Keratinocyte (primary cell): ENCODE measurements around the gene ERICH6. TPM values are rescaled to one million over a fixed set of nuclear protein-coding genes. Genes with fewer than 3 reads are reported as not detected.

Experiments used
- DNase-seq: peaks from one replicate; pipeline ENCODE4 v3.0.0-alpha.2; 2011; ENCODE audit warnings: low read depth, missing footprints, low spot score
- FAIRE-seq: peaks from 2 replicates; lab custom pipeline; 2011; peaks lifted over from hg19 to GRCh38; lab: Jason Lieb, UNC
- H2AFZ ChIP-seq: 2 replicates; pipeline ENCODE4 v1.6.0; 2012; ENCODE audit warnings: low read length, control low read depth, inconsistent platforms; ENCODE audit not compliant: control insufficient read depth
- H3K27ac ChIP-seq: 2 replicates; pipeline ENCODE4 v1.5.1; 2011; ENCODE audit warnings: low read length; ENCODE audit not compliant: control insufficient read depth, insufficient read depth
- H3K27me3 ChIP-seq: 3 replicates; pipeline ENCODE4 v1.6.0; 2011; ENCODE audit warnings: low read length; ENCODE audit not compliant: control insufficient read depth, insufficient read depth; ENCODE audit errors: extremely low read depth
- H3K36me3 ChIP-seq, 2 experiments: 2 replicates in 1 of 2; 3 replicates in 1 of 2; pipeline ENCODE4 v1.5.1; 2011; ENCODE audit warnings: low read length in 2 of 2, mild to moderate bottlenecking in 1 of 2; ENCODE audit not compliant: control insufficient read depth in 2 of 2, insufficient read depth in 2 of 2; ENCODE audit errors: extremely low read depth in 1 of 2
- H3K4me1 ChIP-seq: 3 replicates; pipeline ENCODE4 v1.5.1; 2011; ENCODE audit warnings: low read length; ENCODE audit not compliant: control insufficient read depth, insufficient read depth; ENCODE audit errors: extremely low read depth
- H3K4me2 ChIP-seq: 3 replicates; pipeline ENCODE4 v1.6.0; 2011; ENCODE audit warnings: low read depth, low read length; ENCODE audit not compliant: control insufficient read depth, insufficient read depth; ENCODE audit errors: extremely low read depth
- H3K4me3 ChIP-seq, 3 experiments: fragments of 200-600 bp in 1 of 3; sonication (generic) in 1 of 3; 2 replicates in 2 of 3; 3 replicates in 1 of 3; pipeline ENCODE4 v1.5.1; 2011 to 2016; ENCODE audit warnings: low read length in 3 of 3, mild to moderate bottlenecking in 3 of 3, control low read depth in 2 of 3, inconsistent platforms in 1 of 3, low read depth in 1 of 3, mixed read lengths in 1 of 3, mixed run types in 1 of 3, moderate library complexity in 1 of 3; ENCODE audit not compliant: control insufficient read depth in 2 of 3, insufficient read depth in 2 of 3; ENCODE audit errors: extremely low read depth in 1 of 3
- H3K79me2 ChIP-seq: 2 replicates; pipeline ENCODE4 v1.6.0; 2012; ENCODE audit warnings: low read length; ENCODE audit not compliant: control insufficient read depth, insufficient read depth
- H3K9ac ChIP-seq: 3 replicates; pipeline ENCODE4 v1.6.0; 2011; ENCODE audit warnings: low read length; ENCODE audit not compliant: control insufficient read depth, insufficient read depth; ENCODE audit errors: extremely low read depth
- H3K9me1 ChIP-seq: 3 replicates; pipeline ENCODE4 v1.6.0; 2011; ENCODE audit warnings: low read length; ENCODE audit not compliant: control insufficient read depth, insufficient read depth; ENCODE audit errors: extremely low read depth
- H3K9me3 ChIP-seq: 2 replicates; pipeline ENCODE4 v1.5.1; 2012; ENCODE audit warnings: low read depth, low read length; ENCODE audit not compliant: control insufficient read depth
- H4K20me1 ChIP-seq: 3 replicates; pipeline ENCODE4 v1.6.0; 2011; ENCODE audit warnings: low read length; ENCODE audit not compliant: control insufficient read depth, insufficient read depth; ENCODE audit errors: extremely low read depth
- CTCF ChIP-seq, 3 experiments: IDR thresholded peaks in 1 of 3; conservative IDR thresholded peaks in 1 of 3; optimal IDR thresholded peaks in 1 of 3; 2 replicates in 2 of 3; 3 replicates in 1 of 3; pipeline versions ENCODE3 to v1.5.1; 2011; ENCODE audit warnings: low read length in 3 of 3, mild to moderate bottlenecking in 3 of 3, moderate library complexity in 2 of 3, control low read depth in 1 of 3, inconsistent platforms in 1 of 3; ENCODE audit not compliant: insufficient read depth in 2 of 3; ENCODE audit errors: extremely low read depth in 1 of 3
- EZH2 ChIP-seq: IDR thresholded peaks from one replicate; pipeline ENCODE4 v1.6.1; 2012; ENCODE audit warnings: inconsistent platforms, mild to moderate bottlenecking, low read length, moderate library complexity
- dilution Hi-C: fragments of 300-500 bp; cut with MboI; formaldehyde crosslinking; loops from one replicate; pipeline ENCODE4 v1.7.0; 2020; ENCODE audit warnings: low sequenced_read_pairs; ENCODE audit not compliant: extremely low pct_ligation_motif_present
- polyA plus RNA-seq, 5 experiments: library from polyadenylated mRNA; depleted of rRNA in 3 of 5; stranded (reverse) in 3 of 5; stranded (forward) in 1 of 5; unstranded in 1 of 5; fragments of >200 nt; gene quantifications; 1 replicate in 1 of 5; 2 replicates in 3 of 5; 3 replicates in 1 of 5; pipeline versions ENCODE4 v1.2.1 to v1.2.3, GENCODE V29; 2011 to 2012; ENCODE audit warnings: missing spikeins in 2 of 5, low read depth in 1 of 5, low replicate concordance in 1 of 5

The ERICH6 gene
- polyA plus RNA-seq, 1 donor (not counting 4 experiments of a cell fraction or from before 2014, with no cell fraction given): 0.03 TPM

DNA sequence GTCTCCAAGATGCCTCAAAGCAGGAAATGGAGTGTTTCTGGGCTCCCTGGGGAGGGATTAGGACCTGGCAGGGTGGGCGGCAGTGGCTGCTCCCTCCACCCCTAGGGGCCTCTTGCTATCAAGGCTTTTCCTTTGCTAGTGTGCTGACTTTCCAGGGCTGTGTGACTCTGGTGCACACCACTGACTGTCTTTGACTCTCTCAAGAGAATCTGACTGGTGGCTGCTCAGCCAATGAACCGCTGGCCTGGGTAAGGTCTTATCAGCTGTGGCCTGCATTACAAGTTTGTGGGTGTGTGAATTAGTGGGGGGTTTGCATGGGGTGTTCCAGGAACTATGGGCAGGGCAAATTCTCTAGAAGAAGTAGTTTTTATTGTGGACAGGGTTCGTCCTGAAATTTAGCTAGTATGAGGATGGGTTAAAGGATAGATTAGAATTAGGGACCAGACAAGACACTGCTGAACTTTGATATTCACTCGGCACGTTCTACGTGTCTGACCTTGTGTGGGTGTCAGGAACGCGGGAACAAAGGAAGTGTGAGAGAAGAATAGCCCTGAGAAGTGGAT is 29.7 kb upstream of the ERICH6 start:
- Histone ChIP-seq H3K27ac (peak overlapping the region; percentile 61), H3K9ac (no peak overlapping the region), H3K4me3 (no peak overlapping the region), H3K4me1 (peaks cover 45% of the 10 kb centered on the region), H2AFZ (peak overlapping the region; percentile 39), H3K79me2 (no peaks in the 10 kb centered on the region), H3K9me3 (no peaks in the 10 kb centered on the region), H3K36me3 (peaks cover 0 to 3% of the 10 kb centered on the region in 2 experiments), H3K27me3 (no peaks in the 10 kb centered on the region), H3K9me1 (no peaks in the 10 kb centered on the region), H4K20me1 (no peaks in the 10 kb centered on the region), H3K4me2 (peak overlapping the region; percentile 52)
- dilution Hi-C loops: no loop called here
- DNase-seq (no peak), FAIRE-seq (no peak)
- no peak for TF ChIP-seq CTCF (optimal IDR thresholded peaks at IDR 0.05 in 1 of 3, IDR thresholded peaks at IDR 0.05 in 1 of 3, conservative IDR thresholded peaks at IDR 0.05 in 1 of 3; ENCODE audit: extremely low read depth in 1 of 3, insufficient read depth in 2 of 3, low read length in 3 of 3)

DNA sequence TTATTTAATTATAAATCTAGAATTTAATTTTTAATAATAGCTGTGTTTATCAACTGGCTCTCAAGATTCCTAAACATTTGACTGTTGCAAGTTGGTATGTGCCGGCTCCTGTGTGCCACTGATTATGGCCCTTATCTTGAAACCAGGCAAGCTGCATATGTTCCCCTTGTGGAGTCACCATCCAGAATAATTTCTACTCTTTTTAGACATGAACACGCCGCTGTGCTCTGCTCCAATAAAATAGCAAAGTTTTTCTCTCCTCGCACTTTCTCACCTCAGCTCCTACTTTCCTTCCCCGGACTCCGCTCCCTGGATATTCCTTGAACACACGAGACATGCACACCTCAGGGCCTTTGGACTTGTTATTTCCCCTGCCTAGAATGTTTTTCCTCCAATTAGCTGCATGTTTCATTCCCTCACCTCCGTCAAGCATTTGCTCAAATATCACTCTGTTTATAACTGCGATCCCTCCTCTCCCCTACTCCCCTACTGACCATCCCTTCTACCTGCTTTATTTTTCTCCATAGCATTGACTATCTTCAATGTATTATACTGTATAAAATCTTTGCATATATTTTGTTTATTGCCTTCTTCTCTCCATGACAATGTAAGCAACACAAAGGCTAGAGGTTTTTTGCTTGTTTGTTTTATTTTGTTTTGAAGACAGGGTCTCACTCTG is 26.1 kb upstream of the ERICH6 start:
- H4K20me1 ChIP-seq: no peaks in the 10 kb centered on the region
- FAIRE-seq: no peak
- no peak overlapping the region for H3K4me3 ChIP-seq
- H3K27me3 ChIP-seq: no peaks in the 10 kb centered on the region
- no peaks in the 10 kb centered on the region for H3K9me3 ChIP-seq
- dilution Hi-C loops: no loop called here
- TF ChIP-seq EZH2: no peak
- no peak for TF ChIP-seq CTCF (optimal IDR thresholded peaks at IDR 0.05 in 1 of 3, IDR thresholded peaks at IDR 0.05 in 1 of 3, conservative IDR thresholded peaks at IDR 0.05 in 1 of 3; ENCODE audit: extremely low read depth in 1 of 3, insufficient read depth in 2 of 3, low read length in 3 of 3)
- no peak overlapping the region for H3K4me2 ChIP-seq
- H2AFZ ChIP-seq: no peak overlapping the region
- H3K4me1 ChIP-seq: peaks cover 48% of the 10 kb centered on the region
- no peak for DNase-seq
- H3K9ac ChIP-seq: no peak overlapping the region
- no peak overlapping the region for H3K27ac ChIP-seq
- H3K9me1 ChIP-seq: no peaks in the 10 kb centered on the region
- H3K36me3 ChIP-seq: peaks cover 0 to 3% of the 10 kb centered on the region in 2 experiments
- no peaks in the 10 kb centered on the region for H3K79me2 ChIP-seq
